ENCODE results near the gene CSAG3. TPM values are rescaled to one million over a fixed set of nuclear protein-coding genes. Genes with fewer than 3 reads are reported as not detected.
"Not testable (repeated sequence)": the region's sequence is repeated elsewhere in the genome, so short reads cannot be mapped to it uniquely, and the experiment has no call there.

The CSAG3 gene
- total RNA-seq, 1 donor from 2014 or later = not detected

DNA sequence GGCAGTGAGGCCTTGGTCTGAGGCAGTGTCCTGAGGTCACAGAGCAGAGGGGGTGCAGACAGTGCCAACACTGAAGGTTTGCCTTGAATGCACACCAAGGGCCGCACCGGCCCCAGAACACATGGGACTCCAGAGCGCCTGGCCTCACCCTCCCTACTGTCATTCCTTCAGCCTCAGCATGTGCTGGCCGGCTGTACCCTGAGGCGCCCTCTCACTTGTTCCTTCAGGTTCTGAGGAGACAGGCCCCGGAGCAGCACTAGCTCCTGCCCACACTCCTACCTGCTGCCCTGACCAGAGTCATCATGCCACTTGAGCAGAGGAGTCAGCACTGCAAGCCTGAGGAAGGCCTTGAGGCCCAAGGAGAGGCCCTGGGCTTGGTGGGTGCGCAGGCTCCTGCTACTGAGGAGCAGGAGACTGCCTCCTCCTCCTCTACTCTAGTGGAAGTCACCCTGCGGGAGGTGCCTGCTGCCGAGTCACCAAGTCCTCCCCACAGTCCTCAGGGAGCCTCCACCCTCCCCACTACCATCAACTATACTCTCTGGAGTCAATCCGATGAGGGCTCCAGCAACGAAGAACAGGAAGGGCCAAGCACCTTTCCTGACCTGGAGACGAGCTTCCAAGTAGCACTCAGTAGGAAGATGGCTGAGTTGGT lies 23.0 kb upstream of the CSAG3 start:
- TF ChIP-seq CTCF (IDR thresholded peaks at IDR 0.05; ENCODE audit: insufficient read depth, low read length, severe bottlenecking) = no peak
- no peaks in the 10 kb centered on the region for H3K36me3 ChIP-seq (ENCODE audit: control insufficient read depth, insufficient read depth, low read length)
- no peaks in the 10 kb centered on the region for H3K27me3 ChIP-seq (ENCODE audit: control insufficient read depth, insufficient read depth, low read length)
- no peak overlapping the region for H3K4me3 ChIP-seq (ENCODE audit: low read depth, low read length)
- DNase-seq (ENCODE audit: low read depth) (no peak), FAIRE-seq (no peak)

DNA sequence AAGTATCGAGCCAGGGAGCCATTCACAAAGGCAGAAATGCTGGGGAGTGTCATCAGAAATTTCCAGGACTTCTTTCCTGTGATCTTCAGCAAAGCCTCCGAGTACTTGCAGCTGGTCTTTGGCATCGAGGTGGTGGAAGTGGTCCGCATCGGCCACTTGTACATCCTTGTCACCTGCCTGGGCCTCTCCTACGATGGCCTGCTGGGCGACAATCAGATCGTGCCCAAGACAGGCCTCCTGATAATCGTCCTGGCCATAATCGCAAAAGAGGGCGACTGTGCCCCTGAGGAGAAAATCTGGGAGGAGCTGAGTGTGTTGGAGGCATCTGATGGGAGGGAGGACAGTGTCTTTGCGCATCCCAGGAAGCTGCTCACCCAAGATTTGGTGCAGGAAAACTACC lies 22.5 kb upstream of the CSAG3 start:
- DNase-seq (ENCODE audit: low read depth); H3K36me3 ChIP-seq (ENCODE audit: control insufficient read depth, insufficient read depth, low read length); H3K4me3 ChIP-seq (ENCODE audit: low read depth, low read length); FAIRE-seq; H3K27me3 ChIP-seq (ENCODE audit: control insufficient read depth, insufficient read depth, low read length): not testable (repeated sequence)

GRCh38 chrX:152738560-152738959 lies 20.5 kb upstream of the CSAG3 start:
- TF ChIP-seq CTCF (IDR thresholded peaks at IDR 0.05; ENCODE audit: insufficient read depth, low read length, severe bottlenecking) = no peak
- FAIRE-seq = no peak
- Histone ChIP-seq H3K27me3 (ENCODE audit: control insufficient read depth, insufficient read depth, low read length) (no peaks in the 10 kb centered on the region), H3K4me3 (ENCODE audit: low read depth, low read length) (no peak overlapping the region), H3K36me3 (ENCODE audit: control insufficient read depth, insufficient read depth, low read length) (no peaks in the 10 kb centered on the region)
- no peak for DNase-seq (ENCODE audit: low read depth)

DNA sequence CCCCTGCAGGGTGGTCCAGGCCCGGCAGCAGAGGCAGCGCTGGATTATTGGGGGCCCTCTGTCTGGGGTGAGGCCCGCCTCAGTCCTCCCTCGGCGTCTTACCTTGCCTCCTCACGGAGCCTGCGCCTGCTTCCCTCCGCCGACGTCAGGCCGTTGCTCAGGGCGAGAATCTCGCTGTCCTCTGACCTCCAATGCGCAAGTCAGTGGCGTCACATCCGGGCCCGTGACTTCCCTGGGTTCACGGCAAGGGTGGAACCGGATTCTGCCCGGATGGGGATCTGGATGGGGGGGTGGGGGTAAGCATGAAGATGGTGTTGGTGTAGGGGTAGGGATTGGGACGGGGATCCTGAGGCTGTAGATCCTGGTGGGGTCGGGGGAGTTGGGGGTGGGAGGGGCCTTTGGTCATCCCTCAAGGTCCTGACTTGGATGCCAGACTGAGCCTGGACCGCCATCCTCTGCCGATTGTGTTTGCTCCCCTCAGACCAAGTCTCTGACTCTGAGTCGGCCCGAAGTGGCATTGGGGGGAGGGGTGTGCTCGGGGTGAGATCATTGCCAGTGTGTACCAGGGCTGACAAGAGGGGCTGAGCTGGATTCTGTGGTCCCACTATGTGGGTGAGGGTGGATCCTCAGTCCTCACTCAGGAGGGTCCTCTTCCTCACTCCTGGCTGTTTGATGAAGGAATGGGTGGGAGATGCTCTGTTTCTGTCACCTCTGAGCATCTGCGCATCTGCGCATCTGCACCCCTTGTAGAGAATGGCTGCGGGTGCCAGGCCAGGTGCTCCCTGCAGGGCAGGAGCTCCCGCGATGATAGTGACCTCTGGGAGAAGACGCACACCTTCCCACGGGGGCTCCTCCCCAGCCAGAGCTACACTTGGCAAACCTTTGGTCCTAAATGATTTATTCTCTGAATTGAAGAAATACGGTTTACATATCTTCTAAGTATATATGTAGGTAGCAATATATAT lies 5.0 kb upstream of the CSAG3 start, which contains the start of gene MAGEA2:
TSS of gene MAGEA2 (minus strand) at position 157 of the 965 bp plus-strand sequence. CDS start 2,479 bp downstream, outside the sequence.
- FAIRE-seq; H3K27me3 ChIP-seq (ENCODE audit: control insufficient read depth, insufficient read depth, low read length); H3K4me3 ChIP-seq (ENCODE audit: low read depth, low read length); DNase-seq (ENCODE audit: low read depth); H3K36me3 ChIP-seq (ENCODE audit: control insufficient read depth, insufficient read depth, low read length): not testable (repeated sequence)

- not testable (repeated sequence) for H3K4me3 ChIP-seq (ENCODE audit: low read depth, low read length); H3K27me3 ChIP-seq (ENCODE audit: control insufficient read depth, insufficient read depth, low read length); H3K36me3 ChIP-seq (ENCODE audit: control insufficient read depth, insufficient read depth, low read length); DNase-seq (ENCODE audit: low read depth); FAIRE-seq
These were observed 4.1 kb upstream of the CSAG3 start for GRCh38 chrX:152754871-152755270.

GRCh38 chrX:152759544-152759943 lies 526 bp downstream of the CSAG3 start:
- not testable (repeated sequence) for DNase-seq (ENCODE audit: low read depth); H3K4me3 ChIP-seq (ENCODE audit: low read depth, low read length); H3K27me3 ChIP-seq (ENCODE audit: control insufficient read depth, insufficient read depth, low read length); FAIRE-seq; H3K36me3 ChIP-seq (ENCODE audit: control insufficient read depth, insufficient read depth, low read length)

- not testable (repeated sequence) for H3K36me3 ChIP-seq (ENCODE audit: control insufficient read depth, insufficient read depth, low read length); H3K27me3 ChIP-seq (ENCODE audit: control insufficient read depth, insufficient read depth, low read length); FAIRE-seq; DNase-seq (ENCODE audit: low read depth); H3K4me3 ChIP-seq (ENCODE audit: low read depth, low read length)
These were observed 2.6 kb downstream of the CSAG3 start for GRCh38 chrX:152761582-152761981.

- H3K27me3 ChIP-seq (ENCODE audit: control insufficient read depth, insufficient read depth, low read length); H3K36me3 ChIP-seq (ENCODE audit: control insufficient read depth, insufficient read depth, low read length); DNase-seq (ENCODE audit: low read depth); H3K4me3 ChIP-seq (ENCODE audit: low read depth, low read length); FAIRE-seq: not testable (repeated sequence)
These were observed 7.5 kb downstream of the CSAG3 start for GRCh38 chrX:152766562-152766961.

DNA sequence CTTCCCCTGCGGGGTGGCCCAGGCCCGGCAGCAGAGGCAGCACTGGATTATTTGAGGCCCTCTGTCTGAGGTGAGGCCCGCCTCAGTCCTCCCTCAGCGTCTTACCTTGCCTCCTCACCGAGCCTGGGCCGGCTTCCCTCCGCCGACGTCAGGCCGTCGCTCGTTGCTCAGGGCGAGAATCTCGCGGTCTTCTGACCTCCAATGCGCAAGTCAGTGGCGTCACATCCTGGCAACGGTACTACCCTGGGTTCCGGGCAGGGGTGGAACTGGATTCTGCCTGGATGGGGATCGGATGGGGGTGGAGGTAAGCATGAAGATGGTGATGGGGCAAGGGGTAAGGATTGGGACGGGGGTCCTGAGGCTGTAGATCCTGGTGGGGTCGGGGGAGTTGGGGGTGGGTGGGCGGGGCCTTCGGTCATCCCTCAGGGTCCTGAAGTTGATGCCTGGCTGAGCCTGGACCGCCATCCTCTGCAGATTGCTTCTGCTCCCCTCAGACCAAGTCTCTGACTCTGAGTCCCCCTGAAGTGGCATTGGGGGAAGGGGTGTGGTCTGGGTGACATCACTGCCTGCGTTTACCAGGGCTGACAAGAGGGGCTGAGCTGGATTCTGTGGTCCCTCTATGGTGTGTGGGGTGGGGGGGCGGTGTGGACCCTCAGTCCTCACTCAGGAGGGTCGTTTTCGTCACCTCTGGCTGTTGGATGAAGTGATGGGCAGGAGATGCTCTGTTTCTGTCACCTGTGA lies 10.7 kb downstream of the CSAG3 start, which contains the start of gene MAGEA6:
TSS of gene MAGEA6 (minus strand) at position 141 of the 741 bp plus-strand sequence. CDS start 2,039 bp downstream, outside the sequence.
- DNase-seq (ENCODE audit: low read depth); H3K36me3 ChIP-seq (ENCODE audit: control insufficient read depth, insufficient read depth, low read length); H3K4me3 ChIP-seq (ENCODE audit: low read depth, low read length); H3K27me3 ChIP-seq (ENCODE audit: control insufficient read depth, insufficient read depth, low read length): not testable (repeated sequence)
- peak; percentile 88 for FAIRE-seq

GRCh38 chrX:152787062-152787461 lies 28.0 kb downstream of the CSAG3 start:
- peak; percentile 99 for FAIRE-seq
- H3K27me3 ChIP-seq (ENCODE audit: control insufficient read depth, insufficient read depth, low read length); H3K36me3 ChIP-seq (ENCODE audit: control insufficient read depth, insufficient read depth, low read length); DNase-seq (ENCODE audit: low read depth); H3K4me3 ChIP-seq (ENCODE audit: low read depth, low read length): not testable (repeated sequence)
